ENCODE results near the gene SEMA3E. TPM values are rescaled to one million over a fixed set of nuclear protein-coding genes. Genes with fewer than 3 reads are reported as not detected.
"Not testable (repeated sequence)": the region's sequence is repeated elsewhere in the genome, so short reads cannot be mapped to it uniquely, and the experiment has no call there.

SEMA3E gene
- total and polyA plus RNA-seq, 10 of the 15 experiments (the other 5 are each of a cell fraction or from before 2014, with no cell fraction given): 0.08 to 2.0 (median 0.82) TPM

- TF ChIP-seq PRDM15 (CRISPR knock-in tag; IDR thresholded peaks at IDR 0.05): no peak
- no peak for TF ChIP-seq STAT3 (IDR thresholded peaks at IDR 0.05; ENCODE audit: low read depth, low read length)
- TF ChIP-seq SREBF1 (IDR thresholded peaks at IDR 0.05; ENCODE audit: low read length): no peak
Observed at GRCh38 chr7:83439026-83439425, 209.9 kb downstream of the SEMA3E start (continued).

GRCh38 chr7:83430289-83430688 is 218.7 kb downstream of the SEMA3E start:
- H3K4me2 ChIP-seq (ENCODE audit: control insufficient read depth, insufficient read depth); CTCF ChIA-PET; H3K36me3 ChIP-seq (ENCODE audit: control insufficient read depth in 2 of 2, insufficient read depth in 2 of 2, low read length in 1 of 2); in situ Hi-C loops (cut with MboI); H4K20me1 ChIP-seq (ENCODE audit: control insufficient read depth, insufficient read depth); H3K4me1 ChIP-seq (ENCODE audit: control insufficient read depth, insufficient read depth, low read length); H3K79me2 ChIP-seq (ENCODE audit: control insufficient read depth, insufficient read depth, low read length); BruUV-seq (replicated peaks); POLR2A ChIA-PET; ATAC-seq; H3K9ac ChIP-seq (ENCODE audit: control insufficient read depth, insufficient read depth, low read length); intact Hi-C loops (cut with micrococcal nuclease; ENCODE audit: unreplicated experiment); FAIRE-seq; H3K4me3 ChIP-seq; H3K27me3 ChIP-seq (replicated peaks in 1 of 2; ENCODE audit: control insufficient read depth in 2 of 2, insufficient read depth in 2 of 2, low read length in 1 of 2); H3K27ac ChIP-seq (ENCODE audit: control insufficient read depth, insufficient read depth); H2AFZ ChIP-seq (ENCODE audit: control insufficient read depth, low read depth, low read length); DNase-seq (ENCODE audit: low read depth, low spot score); H3K9me3 ChIP-seq (replicated peaks; ENCODE audit: control insufficient read depth, insufficient read depth, low read length); RAD21 ChIA-PET (ENCODE audit: unreplicated experiment): not testable (repeated sequence)
- WGBS (ENCODE audit: insufficient coverage, insufficient replicate concordance, low lambda C conversion rate, missing lambda C conversion rate): 27% methylated on average over 5 of the region's 5 CpGs
- SMC1A ChIA-PET (ENCODE audit: uncharacterized antibody, unreplicated experiment): interaction anchor here (0.7 kb wide), 1 partner anchor 358 kb away, joined by 3 read pairs; no protein-coding TSS in a partner anchor

Measured in GM12878 (cell line).